ENCODE results near the gene GSAP.

GRCh38 chr7:77441046-77441445, 24.9 kb upstream of the GSAP start:
- TF ChIP-seq, protein P1, sequence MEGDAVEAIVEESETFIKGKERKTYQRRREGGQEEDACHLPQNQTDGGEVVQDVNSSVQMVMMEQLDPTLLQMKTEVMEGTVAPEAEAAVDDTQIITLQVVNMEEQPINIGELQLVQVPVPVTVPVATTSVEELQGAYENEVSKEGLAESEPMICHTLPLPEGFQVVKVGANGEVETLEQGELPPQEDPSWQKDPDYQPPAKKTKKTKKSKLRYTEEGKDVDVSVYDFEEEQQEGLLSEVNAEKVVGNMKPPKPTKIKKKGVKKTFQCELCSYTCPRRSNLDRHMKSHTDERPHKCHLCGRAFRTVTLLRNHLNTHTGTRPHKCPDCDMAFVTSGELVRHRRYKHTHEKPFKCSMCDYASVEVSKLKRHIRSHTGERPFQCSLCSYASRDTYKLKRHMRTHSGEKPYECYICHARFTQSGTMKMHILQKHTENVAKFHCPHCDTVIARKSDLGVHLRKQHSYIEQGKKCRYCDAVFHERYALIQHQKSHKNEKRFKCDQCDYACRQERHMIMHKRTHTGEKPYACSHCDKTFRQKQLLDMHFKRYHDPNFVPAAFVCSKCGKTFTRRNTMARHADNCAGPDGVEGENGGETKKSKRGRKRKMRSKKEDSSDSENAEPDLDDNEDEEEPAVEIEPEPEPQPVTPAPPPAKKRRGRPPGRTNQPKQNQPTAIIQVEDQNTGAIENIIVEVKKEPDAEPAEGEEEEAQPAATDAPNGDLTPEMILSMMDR (IDR thresholded peaks at IDR 0.05): no peak
- TF ChIP-seq POLR2A (IDR thresholded peaks at IDR 0.05) (no peak), POLR2AphosphoS5 (IDR thresholded peaks at IDR 0.05) (no peak)
